Esophagus squamous epithelium (tissue), 4 donors: ENCODE measurements around the gene MYO9B.

ENCODE experiments used
- POLR2A ChIP-seq, 4 donors: fragments of 450-650 bp; IDR thresholded peaks; one replicate each; pipeline ENCODE4 v1.6.1; 2017; ENCODE audit warnings: antibody characterized with exemption in 4 of 4, mild to moderate bottlenecking in 4 of 4, moderate library complexity in 3 of 4
- TF ChIP-seq, protein P1 (sequence below), 6 experiments: fragments of 450-650 bp in 4 of 6; fragments of 200-600 bp in 2 of 6; sonication (generic) in 2 of 6; IDR thresholded peaks; one replicate each; pipeline ENCODE4 v1.5.1; 2016 to 2019; ENCODE audit warnings: antibody characterized with exemption in 6 of 6, mild to moderate bottlenecking in 4 of 6, moderate library complexity in 4 of 6

- TF ChIP-seq POLR2A (IDR thresholded peaks at IDR 0.05): no peak
- TF ChIP-seq, protein P1, sequence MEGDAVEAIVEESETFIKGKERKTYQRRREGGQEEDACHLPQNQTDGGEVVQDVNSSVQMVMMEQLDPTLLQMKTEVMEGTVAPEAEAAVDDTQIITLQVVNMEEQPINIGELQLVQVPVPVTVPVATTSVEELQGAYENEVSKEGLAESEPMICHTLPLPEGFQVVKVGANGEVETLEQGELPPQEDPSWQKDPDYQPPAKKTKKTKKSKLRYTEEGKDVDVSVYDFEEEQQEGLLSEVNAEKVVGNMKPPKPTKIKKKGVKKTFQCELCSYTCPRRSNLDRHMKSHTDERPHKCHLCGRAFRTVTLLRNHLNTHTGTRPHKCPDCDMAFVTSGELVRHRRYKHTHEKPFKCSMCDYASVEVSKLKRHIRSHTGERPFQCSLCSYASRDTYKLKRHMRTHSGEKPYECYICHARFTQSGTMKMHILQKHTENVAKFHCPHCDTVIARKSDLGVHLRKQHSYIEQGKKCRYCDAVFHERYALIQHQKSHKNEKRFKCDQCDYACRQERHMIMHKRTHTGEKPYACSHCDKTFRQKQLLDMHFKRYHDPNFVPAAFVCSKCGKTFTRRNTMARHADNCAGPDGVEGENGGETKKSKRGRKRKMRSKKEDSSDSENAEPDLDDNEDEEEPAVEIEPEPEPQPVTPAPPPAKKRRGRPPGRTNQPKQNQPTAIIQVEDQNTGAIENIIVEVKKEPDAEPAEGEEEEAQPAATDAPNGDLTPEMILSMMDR (IDR thresholded peaks at IDR 0.05): no peak
Measured at GRCh38 chr19:17080440-17080801, 4.8 kb downstream of the MYO9B start.
